HG02973 (cell line): ENCODE measurements around the gene PTPRE.

Experiments
- ATAC-seq: cut with Tn5 transposase; IDR thresholded peaks from one replicate; pipeline ENCODE4 v1.9.1; 2021; ENCODE audit warnings: moderate library complexity; ENCODE audit not compliant: unreplicated experiment

Gene PTPRE, protein sequence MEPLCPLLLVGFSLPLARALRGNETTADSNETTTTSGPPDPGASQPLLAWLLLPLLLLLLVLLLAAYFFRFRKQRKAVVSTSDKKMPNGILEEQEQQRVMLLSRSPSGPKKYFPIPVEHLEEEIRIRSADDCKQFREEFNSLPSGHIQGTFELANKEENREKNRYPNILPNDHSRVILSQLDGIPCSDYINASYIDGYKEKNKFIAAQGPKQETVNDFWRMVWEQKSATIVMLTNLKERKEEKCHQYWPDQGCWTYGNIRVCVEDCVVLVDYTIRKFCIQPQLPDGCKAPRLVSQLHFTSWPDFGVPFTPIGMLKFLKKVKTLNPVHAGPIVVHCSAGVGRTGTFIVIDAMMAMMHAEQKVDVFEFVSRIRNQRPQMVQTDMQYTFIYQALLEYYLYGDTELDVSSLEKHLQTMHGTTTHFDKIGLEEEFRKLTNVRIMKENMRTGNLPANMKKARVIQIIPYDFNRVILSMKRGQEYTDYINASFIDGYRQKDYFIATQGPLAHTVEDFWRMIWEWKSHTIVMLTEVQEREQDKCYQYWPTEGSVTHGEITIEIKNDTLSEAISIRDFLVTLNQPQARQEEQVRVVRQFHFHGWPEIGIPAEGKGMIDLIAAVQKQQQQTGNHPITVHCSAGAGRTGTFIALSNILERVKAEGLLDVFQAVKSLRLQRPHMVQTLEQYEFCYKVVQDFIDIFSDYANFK

DNA sequence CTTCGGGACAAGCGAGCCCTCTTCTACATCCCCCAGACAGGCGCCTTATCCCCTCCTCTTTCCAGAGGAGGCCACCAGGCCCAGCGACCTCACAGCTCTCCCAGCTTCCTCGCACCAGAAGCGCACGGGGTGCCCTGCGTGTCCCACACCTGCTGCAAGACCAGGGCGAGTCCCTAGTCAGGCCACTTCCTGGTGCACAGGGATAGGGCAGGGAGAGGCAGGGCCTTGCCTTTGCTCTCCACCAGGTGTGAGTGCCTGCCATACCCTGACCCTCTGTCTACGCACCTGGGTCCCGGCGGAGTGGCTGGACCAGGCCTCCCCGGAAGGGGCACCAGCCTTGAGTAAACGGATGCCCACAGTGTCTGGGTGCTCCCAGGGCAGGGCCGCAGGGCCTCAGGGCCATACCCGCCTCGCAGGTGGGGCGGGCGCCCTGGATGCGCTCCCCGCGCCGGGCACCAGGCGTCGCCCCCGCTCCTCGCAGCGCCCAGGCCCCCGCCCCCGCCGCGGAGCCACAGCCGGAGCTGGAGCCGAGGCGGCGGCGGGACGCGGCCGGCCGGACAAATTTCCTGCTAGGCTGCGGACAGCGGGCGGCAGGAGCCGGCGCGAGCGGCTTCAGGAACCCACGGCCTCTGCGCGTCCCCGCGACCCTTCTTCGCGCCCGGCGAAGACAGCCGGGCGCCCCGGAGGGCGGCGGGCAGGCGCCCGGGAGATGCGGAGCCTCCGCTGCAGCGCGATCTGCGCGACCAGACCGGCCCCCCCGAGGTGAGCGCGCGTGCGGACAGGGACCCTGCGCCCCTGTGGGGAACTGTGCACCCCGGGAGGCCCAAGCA, at the start of gene PTPRE:
Gene PTPRE, plus strand, starts transcription at position 556 of the 830 bp plus-strand sequence. CDS start 133,779 bp downstream, outside the sequence.
- ATAC-seq: peak; percentile 93

DNA sequence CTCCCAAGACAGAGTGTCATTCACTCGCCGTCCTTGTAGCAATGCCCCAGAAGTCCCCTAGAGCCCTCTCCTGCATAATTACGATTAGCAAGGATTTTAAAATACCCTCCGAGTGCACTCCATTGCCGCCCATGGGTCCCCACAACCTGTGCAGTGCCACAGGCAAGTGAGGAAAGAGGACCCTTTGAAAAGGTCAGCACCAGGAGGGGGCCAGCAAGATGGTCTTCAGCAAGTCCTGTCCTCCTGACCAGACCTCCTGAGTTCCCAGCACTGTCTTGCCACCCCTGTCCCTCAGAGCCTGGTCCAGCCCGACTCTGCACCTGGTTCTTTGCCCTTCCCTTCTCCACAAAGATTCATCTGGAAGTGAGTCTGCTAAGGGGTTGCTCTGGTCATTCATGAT, 46.3 kb upstream of the PTPRE start:
- no peak for ATAC-seq

DNA sequence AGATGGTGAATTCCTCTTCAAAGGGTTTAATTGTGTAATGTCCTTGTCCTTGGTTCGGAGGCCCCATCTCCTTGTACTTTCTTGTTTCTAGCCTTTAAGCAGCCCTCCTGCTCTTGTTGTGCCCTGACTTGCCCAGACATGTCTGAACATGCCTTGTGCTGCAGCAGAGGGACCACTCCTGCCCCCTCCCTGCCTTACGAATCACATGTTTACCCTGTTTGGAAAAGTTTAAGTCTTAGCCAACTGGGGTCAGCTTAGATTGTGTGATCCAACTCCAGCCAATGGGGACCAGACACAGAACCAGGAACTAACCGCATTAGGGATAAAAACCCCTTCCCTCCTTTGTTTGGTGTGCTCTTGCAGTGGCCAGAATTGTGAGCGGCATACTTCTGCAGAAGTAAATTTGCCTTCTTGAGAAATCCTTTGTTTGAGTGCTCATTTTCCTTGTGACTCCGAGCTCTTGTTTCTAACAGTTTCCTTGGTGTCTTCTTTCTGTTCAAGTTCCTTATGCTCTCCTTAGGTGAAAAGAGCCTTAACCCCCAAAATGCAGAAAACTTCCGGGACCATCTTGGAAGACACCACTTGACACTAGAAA, 43.6 kb upstream of the PTPRE start:
- no peak for ATAC-seq

DNA sequence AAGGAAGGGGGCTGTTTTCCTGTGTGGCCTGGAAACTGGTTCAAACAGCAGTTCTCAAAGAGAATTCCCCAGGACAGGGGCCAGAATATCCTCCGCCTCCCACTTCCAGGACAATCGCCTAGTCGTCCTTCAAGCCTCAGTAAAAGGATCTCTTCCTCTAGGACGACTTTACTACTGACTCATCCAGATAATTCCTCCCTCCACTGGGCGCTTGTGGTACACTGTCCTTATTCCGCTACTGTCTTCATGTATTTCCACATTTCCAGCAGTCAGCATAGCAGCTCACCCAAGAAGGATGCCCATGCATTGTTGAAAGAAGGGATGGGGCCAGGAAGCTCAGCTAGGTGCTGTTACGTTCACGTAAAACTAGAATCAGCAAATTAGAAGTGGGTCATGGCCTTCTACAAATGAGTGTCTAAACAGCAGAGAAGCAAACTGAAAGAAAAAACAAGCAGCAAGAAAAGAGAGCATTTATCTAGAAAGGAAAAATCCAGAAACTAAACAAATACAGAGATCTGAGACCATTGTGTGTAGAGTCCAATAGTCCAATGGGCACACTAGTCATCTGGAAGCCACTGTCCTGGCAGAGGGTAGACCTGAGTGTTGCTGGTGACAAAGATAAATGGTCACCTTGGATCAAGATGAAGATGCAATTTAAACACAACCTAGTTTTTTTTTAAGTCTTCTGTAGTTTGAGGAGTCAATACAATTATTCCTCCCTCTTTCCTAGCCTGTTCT, 40.5 kb upstream of the PTPRE start:
- no peak for ATAC-seq

DNA sequence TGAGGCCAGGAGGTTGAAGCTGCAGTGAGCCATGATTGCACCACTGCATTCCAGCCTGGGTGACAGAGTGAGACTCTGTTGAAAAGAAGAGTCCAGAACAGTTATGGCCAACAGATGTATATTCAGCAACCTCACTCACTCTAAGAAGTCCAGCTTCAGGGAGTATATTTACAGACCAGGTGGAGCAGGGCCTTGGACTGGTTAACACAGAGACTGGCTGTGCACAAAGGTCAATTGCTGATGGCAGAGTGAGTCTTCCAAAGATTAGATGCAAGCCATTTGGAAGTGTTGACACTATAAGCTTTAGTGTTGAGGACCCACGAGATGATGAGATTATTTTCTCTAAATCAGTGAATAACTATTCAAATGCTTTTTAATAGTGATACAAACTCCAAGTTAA, 39.1 kb upstream of the PTPRE start:
- no peak for ATAC-seq

DNA sequence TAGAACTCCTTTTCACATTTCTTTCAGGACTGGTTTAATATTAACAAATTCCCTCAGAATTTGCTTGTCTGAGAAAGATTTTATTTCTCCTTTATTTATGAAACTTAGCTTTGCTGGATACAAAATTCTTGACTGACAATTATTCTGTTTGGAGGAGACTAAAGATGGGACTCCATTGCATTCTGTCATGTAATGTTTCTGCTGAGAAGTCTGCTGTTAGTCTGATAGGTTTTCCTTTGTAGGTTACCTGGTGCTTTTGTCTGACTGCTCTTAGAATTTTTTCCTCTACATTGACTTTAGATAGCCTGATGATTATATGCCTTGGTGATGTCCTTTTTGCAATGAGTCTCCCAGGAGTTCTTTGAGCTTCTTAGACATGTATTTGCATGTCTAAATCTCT, 37.6 kb upstream of the PTPRE start:
- ATAC-seq: no peak

DNA sequence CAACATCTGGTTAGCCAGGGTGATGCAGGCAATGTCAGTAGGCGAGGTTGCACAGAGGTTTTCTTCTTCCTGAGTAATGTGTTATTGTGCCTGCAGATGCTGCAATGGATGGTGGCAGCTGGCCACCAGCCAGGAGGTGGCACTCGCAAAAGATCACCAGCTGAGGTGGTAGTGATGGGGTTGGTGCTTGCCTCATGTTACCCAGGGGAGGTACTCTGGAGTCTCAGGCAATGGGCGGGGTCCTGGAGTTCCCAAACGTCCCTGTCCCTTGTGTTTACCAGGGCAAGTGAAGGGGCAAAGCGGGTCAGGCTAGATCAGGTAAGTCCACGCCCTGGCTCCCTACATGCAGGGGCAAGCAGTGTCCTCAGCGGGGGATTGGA, 35.3 kb upstream of the PTPRE start:
- ATAC-seq: no peak

DNA sequence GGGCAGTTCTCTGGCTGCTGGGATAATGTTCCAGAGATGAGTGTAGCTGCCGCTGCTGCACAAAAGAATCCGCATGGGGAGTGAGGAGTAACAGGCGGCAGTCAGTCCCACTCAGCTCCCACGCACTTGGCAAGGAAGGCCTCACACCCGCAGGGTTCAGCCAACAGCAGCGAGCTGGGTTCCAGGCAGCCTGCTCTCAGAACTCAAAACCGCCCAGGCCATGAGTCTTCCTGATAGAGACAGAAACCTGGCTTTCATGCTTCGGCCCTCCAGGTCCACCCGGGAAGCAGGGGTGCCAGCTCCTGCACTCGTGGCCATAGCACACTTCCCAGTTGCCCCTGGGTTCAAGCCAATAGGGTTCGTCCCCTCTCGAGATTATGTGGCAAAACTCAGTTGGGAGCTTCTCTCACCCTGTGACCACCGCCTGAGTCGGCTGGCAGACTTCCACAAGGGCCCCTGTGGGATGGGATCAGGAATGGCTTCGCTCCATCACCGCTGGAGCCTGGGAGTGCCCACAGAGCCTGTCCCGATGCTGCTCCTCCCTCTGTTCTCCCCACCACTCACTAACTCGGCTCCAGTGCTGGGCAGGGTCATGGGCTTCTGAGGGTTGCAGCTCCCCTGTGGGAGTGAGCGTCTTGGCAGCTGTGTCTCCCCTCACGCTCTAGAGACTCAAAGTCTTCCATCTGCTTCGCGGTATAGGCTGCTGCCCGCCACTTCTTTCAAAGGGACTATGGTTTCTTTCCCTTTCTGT, 34.7 kb upstream of the PTPRE start:
- ATAC-seq: no peak

DNA sequence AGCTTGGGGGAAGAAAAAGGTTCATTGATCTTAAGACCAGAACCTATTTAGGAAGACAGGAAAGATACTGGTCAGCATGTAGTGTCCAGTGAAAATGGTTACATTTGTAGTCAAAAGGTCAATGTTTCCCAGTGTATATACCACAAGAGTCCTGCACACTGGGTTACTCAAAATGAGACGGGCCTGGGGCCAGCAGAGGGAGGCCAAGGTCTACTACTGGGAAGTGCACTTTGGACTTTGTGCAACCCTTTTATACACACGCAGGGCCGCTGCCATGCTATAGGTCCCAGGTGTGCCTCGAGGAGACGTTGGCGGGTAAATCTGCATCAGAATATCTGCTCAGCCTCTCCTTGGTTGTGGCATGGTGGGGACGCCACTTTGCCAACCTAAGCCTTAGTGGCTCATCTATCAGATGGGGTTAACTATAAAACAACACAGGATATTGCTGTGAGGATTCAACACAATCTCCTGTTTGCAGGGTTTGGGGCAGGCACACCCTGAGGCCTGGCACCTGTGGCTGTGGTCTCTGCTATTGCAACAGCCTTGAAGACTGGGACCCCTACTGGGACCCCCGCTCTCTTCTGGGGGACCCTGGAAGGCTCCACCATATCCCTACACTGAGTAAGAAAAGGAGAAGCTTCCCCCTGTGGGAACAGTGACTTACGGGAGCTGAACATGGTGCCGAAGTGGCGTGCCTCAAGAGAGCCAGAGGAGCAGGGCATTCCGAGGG, 33.9 kb upstream of the PTPRE start:
- no peak for ATAC-seq

DNA sequence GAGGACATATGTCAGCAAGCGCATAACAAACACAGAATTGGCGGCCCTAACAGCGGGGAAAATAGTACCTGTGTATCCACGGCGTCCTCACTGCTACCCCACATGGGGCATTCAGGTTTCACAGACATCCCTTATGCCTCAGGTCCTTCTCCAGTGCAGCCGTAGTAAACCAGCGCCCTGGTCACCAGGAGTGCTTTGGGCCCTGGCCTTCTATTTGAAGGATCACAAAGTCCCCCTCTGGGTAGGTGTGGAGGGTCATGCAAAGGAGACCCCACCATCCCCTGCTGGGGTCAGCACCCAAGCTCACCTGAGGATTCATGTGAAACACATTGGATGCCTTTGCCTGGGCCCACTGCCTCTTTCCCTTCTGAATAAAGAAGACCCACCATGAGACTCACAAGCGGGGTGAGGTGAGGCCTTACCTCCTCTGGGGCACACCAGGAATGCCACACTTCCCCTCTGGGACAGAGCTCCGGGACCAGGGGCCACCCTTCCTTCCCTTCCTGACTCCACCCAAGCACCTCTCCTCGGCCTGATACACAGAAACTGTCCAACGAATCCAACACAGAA, 32.9 kb upstream of the PTPRE start:
- ATAC-seq: no peak

DNA sequence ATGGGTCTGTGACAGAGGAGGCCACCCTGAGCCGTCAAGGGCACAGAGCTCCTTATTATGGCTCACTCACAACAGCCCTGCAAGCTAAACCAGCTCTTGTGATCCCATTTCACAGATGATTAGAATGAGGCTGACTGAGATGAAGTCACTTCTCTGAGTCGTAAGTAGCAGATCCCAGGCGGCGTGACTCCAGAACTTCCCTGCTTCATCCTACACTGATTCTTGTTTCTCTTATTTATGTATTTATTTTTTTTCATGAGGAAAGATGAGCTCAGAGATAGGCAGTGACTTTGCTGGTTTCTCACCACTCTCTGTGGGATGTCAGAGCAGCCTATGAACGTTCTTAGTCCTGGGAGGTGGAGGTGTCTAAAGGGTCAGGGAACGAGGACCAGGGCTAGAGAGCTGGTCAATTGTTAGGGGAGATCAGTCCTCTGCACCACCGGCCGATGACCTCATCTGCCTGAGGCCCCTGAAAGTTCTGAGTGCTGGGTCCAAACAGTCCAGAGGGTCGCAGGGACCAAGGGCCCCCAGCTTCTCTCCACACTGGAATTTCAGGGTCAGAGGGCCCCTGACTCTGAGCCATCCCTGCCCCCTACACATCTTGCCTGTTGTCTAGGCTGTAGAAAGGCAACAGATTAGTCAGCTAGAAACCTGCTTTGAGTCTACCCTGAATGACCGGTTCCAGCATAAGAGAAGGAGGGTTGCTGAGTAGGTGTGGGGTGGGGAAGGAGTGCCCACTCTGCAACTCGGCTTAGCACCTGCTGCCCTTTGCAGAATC, 32.0 kb upstream of the PTPRE start:
- no peak for ATAC-seq

DNA sequence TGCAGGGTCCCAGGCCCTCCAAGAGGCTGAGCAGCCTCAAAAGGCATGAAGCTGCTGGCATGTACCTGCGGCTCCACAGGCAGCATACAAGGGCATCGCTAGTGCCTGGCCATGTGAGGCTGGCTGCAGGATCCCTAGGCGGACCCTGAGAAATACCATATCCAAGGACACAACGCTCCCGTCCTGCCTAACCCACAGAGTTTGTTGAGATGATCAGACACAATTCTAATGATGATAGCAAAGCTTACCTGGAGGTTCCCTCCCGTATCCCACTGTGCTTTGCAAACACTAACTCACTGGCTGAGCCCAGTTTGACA, 31.5 kb upstream of the PTPRE start:
- no peak for ATAC-seq

DNA sequence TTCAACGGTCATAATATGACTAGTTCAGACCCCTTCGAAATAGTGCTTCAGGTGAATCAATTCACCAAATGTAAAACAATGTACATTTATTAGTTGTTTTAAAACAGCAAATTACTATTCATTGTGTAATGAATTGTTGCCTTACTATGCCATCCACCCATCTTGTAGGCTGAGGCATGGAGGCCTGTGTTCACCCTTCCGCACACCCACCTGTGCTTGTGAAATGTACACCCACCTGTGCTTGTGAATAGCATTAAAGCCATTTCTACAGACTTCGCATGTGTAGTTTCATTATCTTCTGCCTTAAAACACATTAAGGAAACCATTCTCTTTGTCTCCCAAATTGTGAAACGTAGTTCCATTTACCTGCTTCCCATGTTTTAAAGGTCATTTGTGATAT, 31.0 kb upstream of the PTPRE start:
- ATAC-seq: no peak

DNA sequence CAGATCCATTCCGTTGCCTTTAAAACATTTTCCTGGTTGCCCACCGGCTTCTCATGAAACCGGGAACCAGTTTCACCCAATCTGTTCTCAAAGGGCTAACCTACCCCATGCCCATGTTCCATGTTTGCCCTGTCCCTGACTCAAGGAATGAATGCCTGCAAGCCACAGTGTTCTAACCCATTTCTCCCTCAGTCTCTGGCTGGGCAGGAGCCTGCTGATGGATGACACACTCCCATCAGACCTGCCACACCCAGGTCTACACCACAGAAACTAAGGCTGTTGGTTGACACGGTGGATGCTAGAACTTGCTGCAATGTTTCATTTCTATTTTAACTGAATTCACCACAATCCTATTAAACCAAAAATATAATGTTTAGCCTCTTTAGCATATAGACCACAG, 29.8 kb upstream of the PTPRE start:
- ATAC-seq: no peak

DNA sequence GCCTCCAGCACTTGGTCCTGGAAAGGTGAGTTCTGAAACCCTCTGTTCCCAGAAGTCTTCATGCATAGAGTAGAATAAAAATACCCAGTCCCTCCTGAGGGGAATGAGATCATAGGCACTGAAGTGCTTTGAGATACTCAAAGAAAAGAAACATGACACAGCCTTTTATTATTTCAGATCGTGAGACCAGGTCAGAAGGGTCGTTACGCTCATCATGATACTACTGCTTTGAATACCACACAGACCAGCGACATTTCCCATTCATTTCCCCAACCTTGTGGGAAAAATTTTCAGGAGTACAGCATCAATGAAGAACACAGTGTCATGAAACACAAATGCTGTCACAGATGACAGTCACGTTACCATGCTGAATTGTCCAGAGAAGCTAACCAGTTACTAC, 29.2 kb upstream of the PTPRE start:
- no peak for ATAC-seq

DNA sequence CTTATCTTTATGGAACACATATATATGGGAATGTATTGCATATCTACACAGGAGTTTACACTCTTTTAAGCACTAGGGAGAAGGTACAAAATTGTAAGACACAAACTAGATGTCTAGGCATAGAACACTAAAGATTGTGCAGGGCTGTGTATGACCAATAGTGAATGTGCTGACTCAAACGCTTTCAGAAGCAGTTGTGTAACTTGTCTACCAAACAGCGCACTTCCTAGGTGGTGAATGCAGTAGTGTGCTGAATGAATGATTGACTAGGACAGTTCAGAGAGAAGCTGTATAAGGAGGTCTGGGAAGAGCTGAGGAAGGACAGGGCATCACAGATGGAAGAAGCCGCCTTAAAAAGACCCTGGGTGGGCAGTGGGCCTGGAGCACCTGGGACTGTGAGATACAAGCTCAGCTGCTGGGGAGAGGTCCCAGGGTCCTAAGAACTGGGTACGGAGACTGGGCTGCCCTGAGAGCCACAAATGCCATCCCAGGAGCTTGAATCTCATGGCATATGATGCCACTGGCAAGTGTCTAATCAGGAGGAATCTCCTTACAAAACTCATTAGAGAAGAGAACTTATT, 28.3 kb upstream of the PTPRE start:
- ATAC-seq: no peak

DNA sequence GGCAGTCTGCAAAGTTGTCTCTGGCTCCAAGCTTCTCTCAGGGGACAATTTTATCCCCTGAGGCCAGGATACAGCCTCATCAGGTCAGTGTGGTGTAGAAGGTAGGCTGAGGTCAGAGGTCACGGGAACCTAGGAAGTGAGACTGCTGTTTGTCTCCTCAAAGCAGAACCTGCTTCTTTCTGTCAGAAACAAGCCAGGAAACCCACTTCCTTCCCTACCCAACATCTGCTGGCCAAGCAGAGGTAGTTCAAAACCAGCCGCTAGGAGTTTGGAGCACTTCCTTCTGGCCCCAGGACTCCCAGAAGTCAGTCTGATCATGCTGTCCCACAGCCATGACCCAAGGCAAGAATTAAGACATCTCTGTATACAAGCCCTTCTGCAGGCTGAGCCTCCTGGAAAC, 26.3 kb upstream of the PTPRE start:
- ATAC-seq: no peak

DNA sequence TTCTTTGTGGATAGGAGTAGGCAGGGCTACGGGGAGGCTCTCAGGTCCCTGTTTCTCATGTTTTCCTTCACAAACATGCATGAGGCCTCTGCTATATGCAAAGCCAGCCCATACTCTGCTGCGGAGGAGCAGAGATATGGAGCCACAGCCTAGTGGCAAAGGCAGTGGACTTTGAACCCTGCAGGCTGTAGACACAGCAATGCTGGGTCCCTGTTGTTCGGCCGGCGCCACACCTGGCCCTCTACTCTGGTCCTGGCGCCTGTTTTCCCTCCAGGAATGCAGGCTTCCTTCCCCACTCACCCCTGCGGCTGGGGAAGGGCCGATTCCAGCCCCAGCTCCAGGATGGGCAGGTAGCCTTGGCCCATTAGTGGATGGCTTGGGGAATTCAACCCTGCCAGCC, 25.6 kb upstream of the PTPRE start:
- ATAC-seq: no peak
